Fibroblast of villous mesenchyme (primary cell): Measurements from ENCODE around the gene ATF2. TPM values are rescaled to one million over a fixed set of nuclear protein-coding genes. Genes with fewer than 3 reads are reported as not detected.

Experiments used
- DNase-seq: peaks from one replicate; pipeline ENCODE4 v3.0.0-alpha.2; 2010; ENCODE audit warnings: low read depth
- H3K4me3 ChIP-seq: 2 replicates; pipeline ENCODE4 v1.5.1; 2011; ENCODE audit warnings: low read depth, mild to moderate bottlenecking, low read length
- total RNA-seq: library from RNA; depleted of rRNA; stranded (reverse); fragments of >200 nt; gene quantifications from 2 replicates; pipeline ENCODE4 v1.2.3, GENCODE V29; 2012
- TF ChIP-seq, protein P1 (sequence below): IDR thresholded peaks from 2 replicates; pipeline ENCODE4 v1.5.1; 2012; ENCODE audit warnings: low read depth, mild to moderate bottlenecking, low read length; ENCODE audit not compliant: insufficient read depth

Gene ATF2
- total RNA-seq, 1 donor, result 92.4 TPM

DNA sequence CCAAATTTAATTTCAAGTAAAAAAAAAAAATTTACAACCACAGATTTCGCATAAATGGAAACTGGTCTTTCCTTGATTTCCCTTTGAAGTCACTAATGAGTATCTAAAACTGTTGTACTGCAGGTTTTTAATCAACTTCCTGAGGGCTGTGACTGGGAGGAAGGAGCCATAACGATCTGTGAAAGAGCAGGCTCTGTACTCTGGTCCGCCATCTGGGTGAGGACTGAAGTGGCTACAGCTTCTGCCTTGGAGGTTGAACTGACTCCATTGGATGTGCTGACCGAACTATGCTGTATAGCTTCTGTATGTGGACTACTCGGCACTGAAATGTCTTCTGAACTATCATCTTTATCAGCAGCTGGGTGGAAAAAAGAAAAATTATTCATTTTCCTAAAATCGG is 93.5 kb downstream of the ATF2 start:
- TF ChIP-seq, protein P1, sequence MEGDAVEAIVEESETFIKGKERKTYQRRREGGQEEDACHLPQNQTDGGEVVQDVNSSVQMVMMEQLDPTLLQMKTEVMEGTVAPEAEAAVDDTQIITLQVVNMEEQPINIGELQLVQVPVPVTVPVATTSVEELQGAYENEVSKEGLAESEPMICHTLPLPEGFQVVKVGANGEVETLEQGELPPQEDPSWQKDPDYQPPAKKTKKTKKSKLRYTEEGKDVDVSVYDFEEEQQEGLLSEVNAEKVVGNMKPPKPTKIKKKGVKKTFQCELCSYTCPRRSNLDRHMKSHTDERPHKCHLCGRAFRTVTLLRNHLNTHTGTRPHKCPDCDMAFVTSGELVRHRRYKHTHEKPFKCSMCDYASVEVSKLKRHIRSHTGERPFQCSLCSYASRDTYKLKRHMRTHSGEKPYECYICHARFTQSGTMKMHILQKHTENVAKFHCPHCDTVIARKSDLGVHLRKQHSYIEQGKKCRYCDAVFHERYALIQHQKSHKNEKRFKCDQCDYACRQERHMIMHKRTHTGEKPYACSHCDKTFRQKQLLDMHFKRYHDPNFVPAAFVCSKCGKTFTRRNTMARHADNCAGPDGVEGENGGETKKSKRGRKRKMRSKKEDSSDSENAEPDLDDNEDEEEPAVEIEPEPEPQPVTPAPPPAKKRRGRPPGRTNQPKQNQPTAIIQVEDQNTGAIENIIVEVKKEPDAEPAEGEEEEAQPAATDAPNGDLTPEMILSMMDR, result no peak
- no peak for DNase-seq
- no peak overlapping the region for H3K4me3 ChIP-seq

DNA sequence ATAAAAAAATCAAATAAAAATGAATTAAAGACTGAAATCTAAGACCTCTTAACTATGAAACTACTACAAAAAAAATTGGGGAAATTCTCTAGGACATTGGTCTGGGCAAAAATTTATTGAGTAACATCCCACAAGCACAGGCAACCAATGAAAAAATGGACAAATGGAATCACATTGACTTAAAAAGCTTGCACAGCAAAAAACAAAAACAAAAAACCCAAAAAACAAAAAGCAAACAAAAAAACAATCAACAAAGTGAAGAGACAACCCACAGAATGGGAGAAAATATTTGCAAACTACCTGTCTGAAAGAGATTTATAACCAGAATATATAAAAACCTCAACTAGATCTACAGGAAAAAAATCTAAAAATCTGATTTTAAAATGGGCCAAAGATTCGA is 99.5 kb downstream of the ATF2 start:
- H3K4me3 ChIP-seq, result no peak overlapping the region
- no peak for DNase-seq
- TF ChIP-seq, protein P1, result no peak

DNA sequence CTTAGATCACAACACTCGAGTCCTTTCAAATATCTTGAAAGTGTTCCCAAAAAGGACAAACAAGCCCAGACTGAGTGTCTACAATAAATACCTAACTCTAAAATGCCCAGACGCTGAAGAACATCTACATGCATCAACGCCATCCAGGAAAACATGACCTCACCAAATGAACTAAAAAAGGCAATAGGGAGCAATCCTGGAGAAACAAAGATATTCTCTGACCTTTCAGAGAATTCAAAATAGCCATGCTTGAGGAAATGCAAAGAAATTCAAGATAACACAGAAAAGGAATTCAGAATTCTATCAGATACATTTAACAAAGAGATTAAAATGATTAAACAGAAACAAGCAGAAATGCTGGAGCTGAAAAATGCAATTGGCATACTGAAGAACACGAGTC is 101.6 kb downstream of the ATF2 start:
- no peak overlapping the region for H3K4me3 ChIP-seq
- TF ChIP-seq, protein P1, result no peak
- DNase-seq, result no peak

DNA sequence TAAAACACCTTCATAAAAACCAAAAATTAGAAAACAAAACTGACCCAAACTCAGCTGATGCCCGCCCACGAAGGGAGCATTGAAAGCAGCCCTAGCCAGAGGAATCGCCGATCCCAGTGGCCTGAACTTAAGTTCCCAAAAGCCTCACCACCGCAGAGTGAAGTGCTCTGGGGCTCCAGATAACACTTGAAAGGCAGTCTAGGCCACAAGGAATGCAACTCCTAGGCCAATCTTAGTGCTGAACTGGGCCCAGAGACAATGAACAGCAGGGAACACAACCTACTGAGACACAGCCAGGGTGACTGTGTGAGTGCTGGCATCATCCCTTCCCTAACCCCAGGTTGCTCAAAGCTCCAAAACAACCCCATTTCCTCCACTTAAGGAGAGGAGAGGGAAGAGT is 103.2 kb downstream of the ATF2 start:
- H3K4me3 ChIP-seq, result no peak overlapping the region
- TF ChIP-seq, protein P1, result no peak
- no peak for DNase-seq

DNA sequence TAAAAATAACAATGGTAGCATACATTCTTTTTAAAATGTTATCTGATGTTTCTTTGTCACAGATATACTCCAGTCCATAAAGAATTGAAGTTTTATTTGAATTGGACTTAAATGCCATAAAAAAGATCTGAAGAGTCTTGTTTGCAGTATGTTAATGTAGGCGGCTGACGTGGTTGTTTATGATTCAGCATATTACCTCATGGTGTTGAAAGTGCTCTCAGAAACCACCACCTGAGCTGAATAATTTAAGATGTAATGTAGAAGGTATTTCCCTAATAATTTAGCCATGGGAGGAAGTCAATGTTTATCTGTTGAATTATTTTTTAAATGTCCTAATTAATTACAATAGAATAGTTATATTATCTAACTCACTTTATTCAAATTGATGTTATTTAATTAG is 104.3 kb downstream of the ATF2 start:
- TF ChIP-seq, protein P1, result no peak
- no peak for DNase-seq
- no peak overlapping the region for H3K4me3 ChIP-seq

DNA sequence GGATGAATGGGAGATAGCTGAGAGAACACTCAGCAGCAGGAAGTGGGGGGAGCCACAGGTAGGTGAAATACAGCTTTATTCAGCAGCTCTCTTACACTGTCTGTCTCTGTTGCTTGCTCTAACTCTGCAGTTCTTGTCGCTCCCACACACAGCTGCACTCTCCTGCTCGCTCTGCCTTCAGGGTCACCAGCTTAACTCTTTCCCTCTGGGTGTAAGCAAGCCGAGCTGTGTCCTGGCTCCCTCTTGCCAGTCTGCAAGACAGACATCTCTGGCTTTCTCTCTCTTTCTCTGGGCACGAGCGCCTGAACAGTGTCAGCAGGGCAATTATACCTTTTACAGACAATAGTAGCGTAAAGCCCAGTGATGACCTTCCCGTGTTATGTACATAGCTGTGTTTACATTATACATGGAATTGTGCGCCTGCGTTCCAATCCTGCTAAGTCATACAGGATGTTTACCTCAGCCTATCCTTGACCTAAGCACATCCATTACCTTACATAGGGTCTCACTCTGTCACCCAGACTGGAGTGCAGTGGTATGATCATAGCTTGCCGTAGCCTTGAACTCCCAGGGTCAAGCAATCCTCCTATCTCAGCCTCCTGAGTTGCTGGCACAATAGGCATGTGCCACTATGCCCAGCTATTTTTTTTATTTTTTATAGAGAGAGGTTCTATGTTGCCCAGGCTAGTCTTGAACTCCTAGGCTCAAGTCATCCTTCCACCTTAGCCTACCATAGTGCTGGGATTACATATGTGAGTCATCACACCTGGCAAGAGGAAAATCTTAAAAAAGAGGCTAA is 105.0 kb downstream of the ATF2 start:
- no peak for DNase-seq
- TF ChIP-seq, protein P1, result no peak
- H3K4me3 ChIP-seq, result no peak overlapping the region
